Brain microvascular endothelial cell (primary cell): ENCODE results near the gene ABCA3.

Experiments used
- DNase-seq: peaks from one replicate; pipeline ENCODE4 v3.0.0-alpha.2; 2020
- H3K27ac ChIP-seq: fragments of 250-450 bp; sonication (Bioruptor Pico); 2 replicates; pipeline ENCODE4 v1.5.1; 2020; ENCODE audit warnings: mild to moderate bottlenecking, moderate library complexity
- H3K27me3 ChIP-seq: fragments of 250-450 bp; sonication (Bioruptor Pico); replicated peaks from 2 replicates; pipeline ENCODE4 v1.5.1; 2020; ENCODE audit warnings: mild to moderate bottlenecking
- H3K36me3 ChIP-seq: fragments of 250-450 bp; sonication (Bioruptor Pico); replicated peaks from 2 replicates; pipeline ENCODE4 v1.5.1; 2020; ENCODE audit warnings: mild to moderate bottlenecking
- H3K4me3 ChIP-seq: 2 replicates; pipeline ENCODE4 v1.5.1; 2011; ENCODE audit warnings: low read depth, mild to moderate bottlenecking, control low read depth, low read length, moderate library complexity
- CTCF ChIP-seq: IDR thresholded peaks from 2 replicates; pipeline ENCODE4 v1.5.1; 2011; ENCODE audit warnings: low read depth, mild to moderate bottlenecking, moderate library complexity, low read length, control low read depth, inconsistent platforms; ENCODE audit errors: missing control alignments
- in situ Hi-C: cut with HindIII; loops from 2 replicates; pipeline ENCODE4 v1.10.0; 2017; ENCODE audit warnings: low sequenced_read_pairs, low pct_ligation_motif_present

Gene ABCA3

GRCh38 chr16:2297506-2297860 lies 43.0 kb downstream of the ABCA3 start:
- no peaks in the 10 kb centered on the region for H3K27me3 ChIP-seq
- no peak for DNase-seq
- no peak overlapping the region for H3K27ac ChIP-seq
- no peaks in the 10 kb centered on the region for H3K36me3 ChIP-seq
- in situ Hi-C loops, result no loop called here
- no peak for TF ChIP-seq CTCF
- no peak overlapping the region for H3K4me3 ChIP-seq

GRCh38 chr16:2296661-2297505 lies 43.6 kb downstream of the ABCA3 start:
- no peaks in the 10 kb centered on the region for H3K36me3 ChIP-seq
- no peak overlapping the region for H3K4me3 ChIP-seq
- no peak for DNase-seq
- H3K27me3 ChIP-seq, result no peaks in the 10 kb centered on the region
- in situ Hi-C loops, result no loop called here
- H3K27ac ChIP-seq, result no peak overlapping the region
- peak; percentile 60 for TF ChIP-seq CTCF

GRCh38 chr16:2295056-2295798 lies 45.3 kb downstream of the ABCA3 start:
- in situ Hi-C loops, result no loop called here
- TF ChIP-seq CTCF, result no peak
- no peaks in the 10 kb centered on the region for H3K27me3 ChIP-seq
- no peaks in the 10 kb centered on the region for H3K36me3 ChIP-seq
- H3K4me3 ChIP-seq, result no peak overlapping the region
- no peak overlapping the region for H3K27ac ChIP-seq
- DNase-seq, result no peak

- no peak overlapping the region for H3K4me3 ChIP-seq
- in situ Hi-C loops, result no loop called here
- DNase-seq, result no peak
- H3K27ac ChIP-seq, result no peak overlapping the region
- H3K36me3 ChIP-seq, result no peaks in the 10 kb centered on the region
- no peaks in the 10 kb centered on the region for H3K27me3 ChIP-seq
- no peak for TF ChIP-seq CTCF
These were observed 48.3 kb downstream of the ABCA3 start for GRCh38 chr16:2292221-2292620.

GRCh38 chr16:2289282-2289681 lies 51.2 kb downstream of the ABCA3 start:
- Histone ChIP-seq H3K27me3 (no peaks in the 10 kb centered on the region), H3K4me3 (no peak overlapping the region), H3K27ac (no peak overlapping the region), H3K36me3 (no peaks in the 10 kb centered on the region)
- in situ Hi-C loops, result no loop called here
- no peak for DNase-seq
- TF ChIP-seq CTCF, result no peak

GRCh38 chr16:2288726-2289125 lies 51.8 kb downstream of the ABCA3 start:
- Histone ChIP-seq H3K27ac (no peak overlapping the region), H3K27me3 (no peaks in the 10 kb centered on the region), H3K4me3 (no peak overlapping the region), H3K36me3 (no peaks in the 10 kb centered on the region)
- in situ Hi-C loops, result no loop called here
- TF ChIP-seq CTCF, result no peak
- no peak for DNase-seq
